ENCODE data around the gene EFCAB7.

The EFCAB7 gene

GRCh38 chr1:63592536-63593302, 69.4 kb downstream of the EFCAB7 start:
- POLR2A ChIA-PET, result no interaction called here
- 0 out of 2 replicates have a peak, but pooled peaks have one; percentile 15 for TF ChIP-seq KLF8 (tag by site-specific recombination; IDR thresholded peaks at IDR 0.05)
- no peak for TF ChIP-seq ZNF433 (tag by site-specific recombination; IDR thresholded peaks at IDR 0.05; ENCODE audit: low read depth)
- TF ChIP-seq SCRT2 (tag by site-specific recombination; IDR thresholded peaks at IDR 0.05), result peak; percentile 41; the same call in 1 of the 2 replicates
- no peak for TF ChIP-seq GFI1B (tag by site-specific recombination; IDR thresholded peaks at IDR 0.05)
- TF ChIP-seq KLF7 (tag by site-specific recombination; IDR thresholded peaks at IDR 0.05; ENCODE audit: borderline replicate concordance), result 0 out of 2 replicates have a peak, but pooled peaks have one; percentile 4
- peak; percentile 88; the same call in 1 of the 2 replicates for TF ChIP-seq PRDM4 (tag by site-specific recombination; IDR thresholded peaks at IDR 0.05)
- TF ChIP-seq WT1 (tag by site-specific recombination; IDR thresholded peaks at IDR 0.05), result peak; percentile 39; the same call in 1 of the 2 replicates
- TF ChIP-seq ZNF18 (tag by site-specific recombination; IDR thresholded peaks at IDR 0.05), result no peak
- no peak for TF ChIP-seq KLF16 (tag by site-specific recombination; IDR thresholded peaks at IDR 0.05)
- TF ChIP-seq ZNF341 (tag by site-specific recombination; IDR thresholded peaks at IDR 0.05; ENCODE audit: low read depth), result peak; percentile 96
- TF ChIP-seq PRDM1 (tag by site-specific recombination; IDR thresholded peaks at IDR 0.05), result 0 out of 2 replicates have a peak, but pooled peaks have one; percentile 5
- TF ChIP-seq ZNF580 (tag by site-specific recombination; IDR thresholded peaks at IDR 0.05), result 0 out of 2 replicates have a peak, but pooled peaks have one; percentile 4
- no peak for TF ChIP-seq ZBTB44 (tag by site-specific recombination; IDR thresholded peaks at IDR 0.05)

GRCh38 chr1:63593303-63593885, 70.1 kb downstream of the EFCAB7 start, which contains the start of gene PGM1:
Gene PGM1 (plus strand): TSS chr1:63593411. CDS start chr1:63593489, 78 bp downstream.
- H3K36me3 ChIP-seq (ENCODE audit: control insufficient read depth in 2 of 2, insufficient read depth in 1 of 2, low read length in 2 of 2), result peaks cover 0 to 4% of the 10 kb centered on the region in 2 experiments; a peak in 1 of 3 replicates
- H3K4me3 ChIP-seq (ENCODE audit: low read depth, low read length), result peak within 1 kb of the TSS; percentile 90
- POLR2A ChIA-PET, result no interaction called here
- peak within 1 kb of the TSS; percentile 87 for H3K27ac ChIP-seq (ENCODE audit: extremely low read depth, low read depth, low read length)
- H3K4me1 ChIP-seq (ENCODE audit: control insufficient read depth, insufficient read depth, low read length), result peaks cover 2% of the 10 kb centered on the region; the same call in 1 of the 2 replicates
- no peaks in the 10 kb centered on the region for H3K9me3 ChIP-seq (ENCODE audit: control insufficient read depth, insufficient read depth, low read depth, low read length)
- CTCF ChIA-PET, result interaction anchor here (1.4 to 1.6 kb wide), 2 partner anchors 18 to 71 kb away, joined by 4 to 5 read pairs; no protein-coding TSS in a partner anchor
- peak; percentile 49; the same call in 1 of the 2 replicates for TF ChIP-seq ZFP69B (tag by site-specific recombination; IDR thresholded peaks at IDR 0.05)
- TF ChIP-seq ZNF335 (tag by site-specific recombination; conservative IDR thresholded peaks at IDR 0.05), result peak; percentile 93
- TF ChIP-seq KLF9 (tag by site-specific recombination; IDR thresholded peaks at IDR 0.05; ENCODE audit: low read depth), result peak; percentile 77
- TF ChIP-seq ZNF23 (tag by site-specific recombination; IDR thresholded peaks at IDR 0.05; ENCODE audit: borderline replicate concordance), result no peak
- no peak for TF ChIP-seq ZFP41 (tag by site-specific recombination; IDR thresholded peaks at IDR 0.05; ENCODE audit: borderline replicate concordance)
- TF ChIP-seq SP7 (tag by site-specific recombination; IDR thresholded peaks at IDR 0.05), result peak; percentile 40; the same call in 1 of the 2 replicates
- TF ChIP-seq ZNF639 (tag by site-specific recombination; IDR thresholded peaks at IDR 0.05), result peak; percentile 39; the same call in 1 of the 2 replicates
- peak; percentile 93 for TF ChIP-seq GLIS2 (tag by site-specific recombination; IDR thresholded peaks at IDR 0.05)
- peak; percentile 92 for TF ChIP-seq ZBTB26 (tag by site-specific recombination; optimal IDR thresholded peaks at IDR 0.05)
- peak; percentile 66 for TF ChIP-seq ZNF610 (tag by site-specific recombination; IDR thresholded peaks at IDR 0.05; ENCODE audit: borderline replicate concordance)
- TF ChIP-seq ZNF501 (tag by site-specific recombination; IDR thresholded peaks at IDR 0.05), result peak; percentile 75

More at GRCh38 chr1:63592536-63593302, 69.4 kb downstream of the EFCAB7 start:
- CTCF ChIA-PET, result interaction anchor here (1.4 to 1.7 kb wide), 3 partner anchors 17 to 72 kb away, joined by 4 to 5 read pairs (median 5); no protein-coding TSS in a partner anchor
- H3K4me1 ChIP-seq (ENCODE audit: control insufficient read depth, insufficient read depth, low read length), result peaks cover 2% of the 10 kb centered on the region; the same call in 1 of the 2 replicates
- H3K9me3 ChIP-seq (ENCODE audit: control insufficient read depth, insufficient read depth, low read depth, low read length), result no peaks in the 10 kb centered on the region
- peak overlapping the region; percentile 90 for H3K4me3 ChIP-seq (ENCODE audit: low read depth, low read length)
- H3K27ac ChIP-seq (ENCODE audit: extremely low read depth, low read depth, low read length), result peak overlapping the region; percentile 87
- peaks cover 0 to under 1% of the 10 kb centered on the region in 2 experiments; a peak in 1 of 3 replicates for H3K36me3 ChIP-seq (ENCODE audit: control insufficient read depth in 2 of 2, insufficient read depth in 1 of 2, low read length in 2 of 2)
